Limb (tissue), 2 donors: ENCODE data around the gene TMEM178B.

ENCODE experiments used
- DNase-seq, 2 donors: peaks; one replicate each; pipeline ENCODE4 v3.0.0-alpha.2; 2016; ENCODE audit errors: extremely low spot score in 2 of 2

TMEM178B gene

GRCh38 chr7:141262101-141263090, 188.5 kb downstream of the TMEM178B start:
- DNase-seq: peak in 1 of 2 donors; percentile 2

- DNase-seq: no peak
Measured at GRCh38 chr7:141263508-141263907, 189.6 kb downstream of the TMEM178B start.

- DNase-seq: no peak
Measured at GRCh38 chr7:141263983-141264382, 190.1 kb downstream of the TMEM178B start.

GRCh38 chr7:141264511-141264910, 190.6 kb downstream of the TMEM178B start:
- no peak for DNase-seq

GRCh38 chr7:141265668-141266067, 191.8 kb downstream of the TMEM178B start:
- no peak for DNase-seq

GRCh38 chr7:141268614-141269013, 194.8 kb downstream of the TMEM178B start:
- DNase-seq: no peak

- no peak for DNase-seq
Measured at GRCh38 chr7:141271451-141271850, 197.6 kb downstream of the TMEM178B start.

GRCh38 chr7:141272417-141272816, 198.6 kb downstream of the TMEM178B start:
- no peak for DNase-seq

GRCh38 chr7:141275350-141275749, 201.5 kb downstream of the TMEM178B start:
- DNase-seq: no peak

GRCh38 chr7:141276031-141276430, 202.2 kb downstream of the TMEM178B start:
- no peak for DNase-seq

GRCh38 chr7:141280100-141280499, 206.2 kb downstream of the TMEM178B start:
- DNase-seq: no peak

- DNase-seq: no peak
Measured at GRCh38 chr7:141281311-141281710, 207.4 kb downstream of the TMEM178B start.

- no peak for DNase-seq
Measured at GRCh38 chr7:141286522-141286921, 212.7 kb downstream of the TMEM178B start.

- DNase-seq: no peak
Measured at GRCh38 chr7:141287936-141288335, 214.1 kb downstream of the TMEM178B start.

- DNase-seq: no peak
Measured at GRCh38 chr7:141288626-141289025, 214.8 kb downstream of the TMEM178B start.

- no peak for DNase-seq
Measured at GRCh38 chr7:141290365-141290764, 216.5 kb downstream of the TMEM178B start.

- DNase-seq: no peak
Measured at GRCh38 chr7:141290973-141291372, 217.1 kb downstream of the TMEM178B start.

GRCh38 chr7:141291541-141291940, 217.7 kb downstream of the TMEM178B start:
- no peak for DNase-seq

- DNase-seq: no peak
Measured at GRCh38 chr7:141294143-141294829, 220.4 kb downstream of the TMEM178B start.

GRCh38 chr7:141295367-141295895, 221.6 kb downstream of the TMEM178B start:
- DNase-seq: no peak

GRCh38 chr7:141300816-141301215, 227.0 kb downstream of the TMEM178B start:
- no peak for DNase-seq

GRCh38 chr7:141301544-141301943, 227.7 kb downstream of the TMEM178B start:
- DNase-seq: no peak
